Activated T-helper 9 cell treated with anti-CD3 and anti-CD28 coated beads, Interleukin-2, amount 50 U/mL, for 16 hours (primary cell): ENCODE results near the gene SND1.

ENCODE experiments used
- DNase-seq: peaks from one replicate; pipeline ENCODE4 v3.0.0-alpha.2; 2020; ENCODE audit warnings: low read depth

The SND1 gene

DNA sequence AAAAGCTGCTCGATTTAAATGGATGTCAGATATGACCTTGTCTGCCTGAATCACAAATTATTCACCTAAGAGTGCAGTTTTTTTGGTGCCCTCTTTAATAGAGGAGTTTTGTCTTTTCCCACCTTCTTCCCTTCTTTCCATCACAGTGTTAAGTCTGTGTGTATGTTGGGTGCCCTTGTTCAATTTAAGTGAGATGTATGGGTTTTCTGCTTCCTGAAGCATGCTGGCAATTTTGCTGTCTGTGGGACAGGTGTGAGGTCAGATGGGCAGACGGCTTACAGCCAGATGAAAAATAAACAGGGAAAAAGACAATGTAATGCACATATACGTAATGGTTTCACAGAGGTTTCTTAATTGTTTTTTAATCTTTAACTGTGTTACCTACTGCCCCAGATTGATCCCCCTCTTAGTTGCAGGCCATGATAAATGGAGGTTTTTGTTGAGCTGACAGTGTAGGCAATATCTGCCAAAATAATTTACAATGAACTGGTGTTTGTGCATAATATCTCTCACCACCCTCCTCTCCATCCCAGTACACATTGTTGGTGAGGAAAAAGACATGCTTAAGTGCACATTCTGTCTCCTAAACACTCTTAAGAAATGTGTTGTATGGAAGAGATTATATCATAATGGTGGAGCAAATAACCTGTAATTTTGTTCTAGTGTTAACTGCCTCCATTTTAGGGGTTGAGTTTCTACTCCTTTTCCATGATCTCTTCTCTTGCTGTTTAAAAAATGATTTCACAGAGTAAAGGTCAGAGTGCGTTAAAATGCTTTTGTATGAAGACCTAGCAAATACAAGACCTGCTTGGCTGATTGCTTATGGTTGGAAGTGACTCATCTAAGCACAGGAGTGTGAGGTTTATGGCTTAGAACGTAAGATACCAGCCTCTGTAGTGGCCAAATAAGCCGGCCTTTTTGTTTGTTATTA is 255.4 kb downstream of the SND1 start:
- no peak for DNase-seq

- no peak for DNase-seq
Observed at GRCh38 chr7:127908430-127909258, 256.6 kb downstream of the SND1 start.

GRCh38 chr7:127909424-127910152 is 257.6 kb downstream of the SND1 start:
- no peak for DNase-seq

- no peak for DNase-seq
Observed at GRCh38 chr7:127910670-127911069, 258.7 kb downstream of the SND1 start.

GRCh38 chr7:127911968-127912511 is 260.0 kb downstream of the SND1 start:
- no peak for DNase-seq

GRCh38 chr7:127912901-127913300 is 260.9 kb downstream of the SND1 start:
- DNase-seq = no peak

DNA sequence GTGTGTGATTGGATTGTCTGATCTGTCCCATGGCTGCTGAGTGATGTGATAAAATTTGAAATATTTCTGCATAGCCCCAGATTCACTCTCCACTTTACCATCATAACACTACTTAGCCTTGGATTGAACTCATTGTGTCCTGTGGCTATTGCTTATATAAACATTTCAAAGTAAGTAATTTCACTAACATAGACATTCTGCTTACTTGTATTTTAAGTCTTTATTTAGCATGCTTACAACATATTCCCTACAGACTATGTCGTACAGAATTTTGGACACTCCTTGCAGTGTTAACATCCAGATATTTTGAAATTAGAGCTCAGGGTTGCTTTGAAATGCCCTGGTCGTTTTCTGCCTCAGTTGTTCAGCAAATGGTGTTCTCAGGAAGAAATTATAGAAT is 261.7 kb downstream of the SND1 start:
- no peak for DNase-seq

DNA sequence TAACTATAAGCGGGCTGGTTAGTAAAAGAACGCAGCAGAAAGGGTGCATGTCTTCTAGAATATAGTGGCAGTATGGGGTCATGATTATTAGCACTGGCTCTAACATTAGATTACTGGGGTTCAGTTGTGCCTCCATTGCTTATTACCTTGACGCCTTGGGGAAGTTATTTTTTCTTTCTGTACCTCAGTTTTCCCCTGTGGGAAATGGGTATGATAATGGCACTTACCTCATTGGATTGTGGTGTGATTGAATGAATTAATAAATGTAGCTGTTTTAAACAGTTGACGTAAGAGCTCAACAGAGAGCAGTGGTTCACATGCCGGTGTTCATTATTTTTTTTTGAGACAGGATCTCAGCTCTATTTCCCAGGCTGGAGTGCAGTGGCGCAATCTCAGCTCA is 262.7 kb downstream of the SND1 start:
- no peak for DNase-seq

- no peak for DNase-seq
Observed at GRCh38 chr7:127916735-127917134, 264.7 kb downstream of the SND1 start.

DNA sequence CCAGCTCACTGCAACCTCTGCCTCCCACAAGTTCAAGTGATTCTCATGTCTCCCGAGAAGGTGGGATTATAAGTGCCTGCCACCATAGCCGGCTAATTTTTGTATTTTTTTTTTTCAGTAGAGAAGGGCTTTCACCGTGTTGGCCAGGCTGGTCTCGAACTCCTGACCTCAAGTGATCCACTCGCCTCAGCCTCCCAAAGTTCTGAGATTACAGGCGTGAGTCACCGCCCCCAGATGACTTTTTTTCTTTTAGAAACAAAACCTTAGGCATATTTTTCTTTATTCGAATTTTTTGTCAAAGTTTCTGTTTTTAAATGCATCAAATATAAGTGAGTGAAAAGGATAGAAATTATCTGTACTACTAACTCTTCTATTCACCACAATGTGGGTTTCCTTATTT is 266.1 kb downstream of the SND1 start:
- DNase-seq = no peak

DNA sequence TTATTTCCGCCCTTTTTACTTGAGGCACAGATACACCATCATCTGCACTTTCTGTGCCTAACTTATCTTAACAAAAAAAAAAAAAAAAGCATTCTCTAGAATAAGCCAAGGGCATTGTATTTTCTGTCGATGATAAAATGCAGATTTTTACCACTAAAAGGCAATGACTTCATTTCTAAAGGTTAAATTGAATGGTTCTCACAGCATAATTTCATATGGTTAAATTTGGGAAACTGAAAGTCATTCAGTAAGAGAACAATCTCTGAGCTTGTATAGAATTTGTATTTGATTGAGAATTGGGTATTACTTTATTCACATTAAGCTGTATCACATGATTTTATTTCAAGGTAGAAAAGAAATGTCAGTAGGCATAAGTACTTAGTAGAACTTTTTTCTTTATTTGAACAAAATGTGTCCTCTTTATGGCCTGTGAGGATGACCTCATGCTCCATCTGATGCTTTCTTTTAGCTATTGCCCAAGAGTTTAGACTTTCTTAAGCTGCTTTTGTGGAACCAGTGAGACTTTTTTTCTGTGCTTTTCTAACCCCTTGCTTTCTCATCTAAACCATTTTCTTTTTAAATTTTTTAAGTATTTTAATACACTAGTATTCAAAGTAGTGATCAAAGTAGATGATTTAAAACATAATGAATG is 268.9 kb downstream of the SND1 start:
- DNase-seq = no peak

GRCh38 chr7:127922656-127923055 is 270.7 kb downstream of the SND1 start:
- no peak for DNase-seq

GRCh38 chr7:127924874-127925273 is 272.9 kb downstream of the SND1 start:
- DNase-seq = no peak

DNA sequence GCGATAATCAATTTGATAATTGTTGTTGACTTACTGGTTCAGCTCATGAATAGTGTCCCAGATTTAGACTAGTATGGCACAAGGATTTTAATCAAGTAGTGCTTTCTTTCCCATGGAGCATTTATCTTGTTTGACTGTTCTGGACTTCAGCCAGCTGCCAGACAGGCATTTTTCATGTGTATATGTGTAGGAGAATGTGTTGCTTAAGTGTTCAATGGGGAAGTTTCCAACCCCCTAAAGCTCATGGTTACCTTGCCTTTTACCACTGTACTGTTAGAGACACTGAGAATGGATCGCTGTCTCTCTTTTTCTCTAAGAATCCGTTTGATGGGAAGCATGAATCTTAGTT is 275.3 kb downstream of the SND1 start:
- DNase-seq = no peak

DNA sequence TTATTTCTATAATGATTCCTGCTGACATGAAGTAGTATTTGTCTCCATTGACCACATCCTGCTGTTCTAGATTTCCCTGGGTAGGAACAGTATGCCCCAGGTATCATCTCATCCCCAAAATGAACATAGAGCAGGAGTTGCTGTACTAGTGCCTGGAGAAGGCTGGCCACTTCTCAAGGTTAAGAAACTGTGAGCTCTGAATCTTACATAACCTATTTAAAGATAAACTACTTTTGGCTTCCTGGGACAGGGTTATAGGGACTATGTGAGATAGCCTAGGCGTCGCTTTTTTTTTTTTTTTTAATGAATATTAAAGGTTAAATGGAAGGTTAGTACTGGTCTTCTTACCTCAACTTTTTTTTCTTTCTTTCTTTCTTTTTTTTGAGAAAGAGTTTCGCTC is 276.2 kb downstream of the SND1 start:
- DNase-seq = no peak

DNA sequence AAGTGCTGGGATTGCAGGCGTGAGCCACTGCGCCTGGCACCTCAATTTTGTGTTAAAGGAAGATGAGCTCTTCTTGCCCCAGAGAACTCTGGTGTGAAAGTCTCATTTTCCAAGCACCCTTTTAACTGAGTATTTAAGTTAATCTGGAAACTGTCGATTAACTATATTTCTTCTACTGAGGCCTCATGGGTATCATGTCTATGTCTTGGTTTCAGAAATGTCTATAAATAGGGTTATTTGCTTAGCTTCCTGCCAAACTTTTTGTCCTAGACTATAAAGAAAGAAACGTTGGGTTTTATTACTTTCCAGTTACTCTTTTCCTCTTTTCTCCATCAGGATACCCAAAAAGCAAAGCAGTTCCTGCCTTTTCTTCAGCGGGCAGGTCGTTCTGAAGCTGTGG is 276.9 kb downstream of the SND1 start:
- DNase-seq = no peak

DNA sequence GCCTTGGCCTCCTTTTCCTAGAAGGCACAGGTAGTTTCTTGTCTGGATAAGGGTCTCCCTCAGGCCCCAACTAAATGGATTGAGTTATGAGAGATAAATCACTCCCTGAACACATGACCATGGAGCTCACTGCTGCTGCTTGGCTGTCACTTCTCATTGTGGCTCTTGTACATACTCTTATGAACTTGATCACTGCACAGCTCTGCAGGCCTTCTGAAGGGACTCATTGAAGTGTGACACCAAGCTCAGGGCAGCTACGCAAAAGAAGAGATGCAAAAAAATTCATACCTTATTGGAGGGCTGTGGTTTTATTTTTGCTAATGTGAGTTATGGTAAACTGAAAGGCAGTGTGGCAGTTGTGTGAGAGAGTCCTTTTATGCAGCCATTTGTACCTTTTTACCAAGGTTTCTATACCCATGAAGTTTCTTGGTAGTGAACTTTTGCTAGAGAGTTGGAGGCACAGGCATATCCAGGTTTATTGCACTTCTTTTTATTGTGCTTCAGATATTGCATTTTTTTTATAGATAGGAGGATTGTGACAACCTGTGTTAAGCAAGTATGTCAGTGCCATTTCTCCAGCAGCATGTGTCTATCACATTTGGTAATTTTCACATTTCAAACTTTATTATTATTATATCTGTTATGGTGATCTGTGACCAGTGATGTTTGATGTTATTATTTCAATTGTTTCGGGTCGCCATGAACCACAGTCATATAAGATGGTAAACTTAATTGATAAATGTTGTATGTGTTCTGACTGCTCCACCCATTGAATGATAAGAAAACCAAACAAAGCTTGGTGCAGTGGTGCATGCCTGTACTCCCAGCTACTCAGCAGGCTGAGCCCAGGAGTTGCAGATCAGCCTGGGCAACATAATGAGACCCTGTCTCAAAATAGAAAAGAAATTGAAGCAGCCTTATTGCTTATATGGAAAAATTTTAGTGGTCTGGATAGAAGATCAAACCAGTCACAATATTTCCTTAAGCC is 278.6 kb downstream of the SND1 start:
- DNase-seq = no peak

- DNase-seq = no peak
Observed at GRCh38 chr7:127932076-127932475, 280.1 kb downstream of the SND1 start.

DNA sequence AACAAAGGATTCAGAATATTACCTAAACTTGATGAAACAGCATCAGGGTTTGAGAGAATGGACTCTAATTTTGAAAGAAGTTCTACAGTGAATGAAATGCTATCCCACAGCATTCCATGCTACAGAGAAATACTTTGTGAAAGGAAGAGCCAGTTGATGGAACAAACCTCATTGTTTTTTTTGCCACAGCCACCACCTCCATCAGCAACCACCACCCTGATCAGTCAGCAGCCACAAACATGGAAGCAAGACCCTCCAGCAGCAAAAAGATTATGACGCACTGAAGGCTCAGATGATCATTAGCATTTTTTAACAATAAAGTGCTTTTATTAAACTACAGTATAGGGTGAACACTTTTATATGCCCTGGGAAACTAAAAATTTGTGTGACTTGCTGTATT is 280.5 kb downstream of the SND1 start:
- DNase-seq = no peak

- DNase-seq = no peak
Observed at GRCh38 chr7:127933146-127933545, 281.2 kb downstream of the SND1 start.

DNA sequence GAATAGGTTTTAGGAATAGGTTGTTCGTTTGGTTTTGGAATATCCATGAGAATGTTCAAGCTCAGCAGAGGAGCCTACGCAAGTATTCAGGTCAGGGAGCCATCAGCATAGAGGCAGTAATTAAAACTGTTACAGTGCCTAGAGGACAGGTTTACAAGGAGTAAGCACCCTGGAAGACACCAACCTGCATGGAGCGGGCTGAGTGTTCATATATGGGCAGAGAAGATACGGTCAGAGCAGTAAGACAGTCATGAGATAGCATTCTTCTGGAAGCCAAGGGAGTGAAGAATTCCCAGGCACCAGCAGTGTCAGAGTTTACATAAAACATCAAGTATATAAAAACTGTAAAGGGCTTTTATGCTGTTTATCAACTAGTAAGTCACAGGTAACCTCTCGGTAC is 282.7 kb downstream of the SND1 start:
- DNase-seq = no peak
